C4-2B (cell line): ENCODE measurements around the gene RSRC1.

Experiments used
- ZFX ChIP-seq: fragments of 450-650 bp; IDR thresholded peaks from 2 replicates; pipeline ENCODE4 v1.6.1; 2017
- TF ChIP-seq, protein P1 (sequence below): fragments of 450-650 bp; conservative IDR thresholded peaks from 2 replicates; pipeline ENCODE4 v1.5.1; 2017; ENCODE audit warnings: mild to moderate bottlenecking

DNA sequence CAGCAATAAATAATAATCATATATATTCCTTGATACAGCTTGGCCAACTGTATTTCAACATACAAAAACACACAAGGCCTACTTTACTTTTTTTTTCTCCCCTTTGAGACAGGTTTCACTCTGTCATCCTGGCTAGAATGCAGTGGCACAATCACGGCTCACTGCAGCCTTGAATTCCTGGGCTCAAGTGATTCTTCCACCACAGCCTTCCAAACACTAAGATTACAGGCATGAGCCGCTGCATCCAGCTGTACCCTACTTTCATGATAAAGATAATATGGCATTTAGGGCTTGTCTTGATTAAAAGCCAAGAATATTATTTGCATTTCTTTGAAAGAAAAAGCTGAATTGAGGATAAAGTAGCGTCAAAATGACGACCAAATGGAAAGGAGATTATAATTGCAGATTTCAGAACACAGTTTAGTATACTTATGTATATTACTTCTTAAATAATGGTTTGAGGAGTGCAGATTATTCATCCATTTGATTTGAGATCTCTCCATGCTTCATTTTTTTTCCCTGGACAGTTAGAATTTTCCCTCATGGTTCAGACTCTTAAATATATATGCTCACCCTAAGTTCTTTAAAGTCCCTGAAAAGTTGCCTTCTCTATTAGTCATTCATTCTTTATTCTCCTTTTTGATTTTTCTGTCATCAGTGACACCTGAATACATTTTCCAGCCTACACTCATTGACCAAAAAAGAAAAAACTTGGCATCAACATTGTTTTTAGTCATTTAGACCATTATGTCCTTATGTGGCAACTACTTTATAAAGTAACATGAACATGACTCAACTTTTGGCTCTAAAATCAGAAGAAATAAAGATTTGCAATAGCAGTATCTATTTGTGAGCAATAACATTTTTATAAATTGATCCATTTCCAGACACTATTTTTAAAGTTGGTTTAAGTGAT, 412.6 kb downstream of the RSRC1 start:
- TF ChIP-seq, protein P1, sequence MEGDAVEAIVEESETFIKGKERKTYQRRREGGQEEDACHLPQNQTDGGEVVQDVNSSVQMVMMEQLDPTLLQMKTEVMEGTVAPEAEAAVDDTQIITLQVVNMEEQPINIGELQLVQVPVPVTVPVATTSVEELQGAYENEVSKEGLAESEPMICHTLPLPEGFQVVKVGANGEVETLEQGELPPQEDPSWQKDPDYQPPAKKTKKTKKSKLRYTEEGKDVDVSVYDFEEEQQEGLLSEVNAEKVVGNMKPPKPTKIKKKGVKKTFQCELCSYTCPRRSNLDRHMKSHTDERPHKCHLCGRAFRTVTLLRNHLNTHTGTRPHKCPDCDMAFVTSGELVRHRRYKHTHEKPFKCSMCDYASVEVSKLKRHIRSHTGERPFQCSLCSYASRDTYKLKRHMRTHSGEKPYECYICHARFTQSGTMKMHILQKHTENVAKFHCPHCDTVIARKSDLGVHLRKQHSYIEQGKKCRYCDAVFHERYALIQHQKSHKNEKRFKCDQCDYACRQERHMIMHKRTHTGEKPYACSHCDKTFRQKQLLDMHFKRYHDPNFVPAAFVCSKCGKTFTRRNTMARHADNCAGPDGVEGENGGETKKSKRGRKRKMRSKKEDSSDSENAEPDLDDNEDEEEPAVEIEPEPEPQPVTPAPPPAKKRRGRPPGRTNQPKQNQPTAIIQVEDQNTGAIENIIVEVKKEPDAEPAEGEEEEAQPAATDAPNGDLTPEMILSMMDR = no peak
- TF ChIP-seq ZFX = no peak
